ENCODE measurements around the gene ZCCHC4.

ZCCHC4 gene

GRCh38 chr4:25312496-25313200, at the start of gene ZCCHC4:
ZCCHC4 (plus strand) TSS chr4:25312774; CDS start chr4:25312810, 36 bp downstream.
- peak; percentile 70 for DNase-seq

- no peak for DNase-seq
Measured at GRCh38 chr4:25271866-25272265, 40.7 kb upstream of the ZCCHC4 start.

- no peak for DNase-seq
Measured at GRCh38 chr4:25280210-25280609, 32.4 kb upstream of the ZCCHC4 start.

GRCh38 chr4:25283948-25284347, 28.6 kb upstream of the ZCCHC4 start:
- DNase-seq: no peak

- no peak for DNase-seq
Measured at GRCh38 chr4:25284466-25284865, 28.1 kb upstream of the ZCCHC4 start.

- DNase-seq: no peak
Measured at GRCh38 chr4:25290490-25291067, 22.0 kb upstream of the ZCCHC4 start.

- no peak for DNase-seq
Measured at GRCh38 chr4:25291158-25291733, 21.3 kb upstream of the ZCCHC4 start.

GRCh38 chr4:25297528-25298242, 14.9 kb upstream of the ZCCHC4 start:
- no peak for DNase-seq

- DNase-seq: peak; percentile 49
Measured at GRCh38 chr4:25299476-25300203, 12.9 kb upstream of the ZCCHC4 start.

GRCh38 chr4:25301471-25301870, 11.1 kb upstream of the ZCCHC4 start:
- DNase-seq: no peak

- DNase-seq: no peak
Measured at GRCh38 chr4:25302626-25303025, 9.9 kb upstream of the ZCCHC4 start.

GRCh38 chr4:25303578-25303977, 9.0 kb upstream of the ZCCHC4 start:
- DNase-seq: no peak

- DNase-seq: no peak
Measured at GRCh38 chr4:25306518-25307057, 6.0 kb upstream of the ZCCHC4 start.

GRCh38 chr4:25307596-25307995, 5.0 kb upstream of the ZCCHC4 start:
- DNase-seq: no peak

GRCh38 chr4:25308306-25308705, 4.3 kb upstream of the ZCCHC4 start:
- no peak for DNase-seq

GRCh38 chr4:25308761-25309160, 3.8 kb upstream of the ZCCHC4 start:
- no peak for DNase-seq

- no peak for DNase-seq
Measured at GRCh38 chr4:25310066-25310802, 2.3 kb upstream of the ZCCHC4 start.

GRCh38 chr4:25310803-25311166, 1.8 kb upstream of the ZCCHC4 start:
- no peak for DNase-seq

GRCh38 chr4:25313201-25313895, 774 bp downstream of the ZCCHC4 start:
- no peak for DNase-seq

GRCh38 chr4:25320336-25320735, 7.8 kb downstream of the ZCCHC4 start:
- no peak for DNase-seq

GRCh38 chr4:25320773-25321172, 8.2 kb downstream of the ZCCHC4 start:
- no peak for DNase-seq

GRCh38 chr4:25321703-25322102, 9.1 kb downstream of the ZCCHC4 start:
- DNase-seq: no peak

Measured in NCI-H2029 (cell line).